Stimulated activated naive CD8-positive, alpha-beta T cell treated with anti-CD3 and anti-CD28 coated beads, Interleukin-15, Interleukin-2, amounts not matched to agents 100 ng/mL and 50 ng/mL, for 24 hours (primary cell): ENCODE results near the gene BARX2.

Experiments
- H3K27ac Mint-ChIP-seq: one replicate; pipeline ENCODE4 v1.8.0; 2021; ENCODE audit warnings: mild to moderate bottlenecking, mixed read lengths
- H3K27me3 Mint-ChIP-seq: one replicate; pipeline ENCODE4 v1.8.0; 2021; ENCODE audit warnings: mixed read lengths
- H3K36me3 Mint-ChIP-seq: one replicate; pipeline ENCODE4 v1.8.0; 2021; ENCODE audit warnings: low read depth, mixed read lengths
- H3K4me1 Mint-ChIP-seq: one replicate; pipeline ENCODE4 v1.8.0; 2021; ENCODE audit warnings: low read depth, mixed read lengths
- H3K4me3 Mint-ChIP-seq: one replicate; pipeline ENCODE4 v1.8.0; 2021; ENCODE audit warnings: mild to moderate bottlenecking, mixed read lengths
- H3K9me3 Mint-ChIP-seq: one replicate; pipeline ENCODE4 v1.8.0; 2021; ENCODE audit warnings: mixed read lengths

BARX2 gene

GRCh38 chr11:129408865-129409444 is 33.3 kb downstream of the BARX2 start:
- H3K9me3 Mint-ChIP-seq: no peaks in the 10 kb centered on the region
- no peaks in the 10 kb centered on the region for H3K36me3 Mint-ChIP-seq
- peak overlapping the region; percentile 52 for H3K27ac Mint-ChIP-seq
- no peak overlapping the region for H3K4me3 Mint-ChIP-seq
- peaks cover 19% of the 10 kb centered on the region for H3K27me3 Mint-ChIP-seq
- peaks cover 20% of the 10 kb centered on the region for H3K4me1 Mint-ChIP-seq

DNA sequence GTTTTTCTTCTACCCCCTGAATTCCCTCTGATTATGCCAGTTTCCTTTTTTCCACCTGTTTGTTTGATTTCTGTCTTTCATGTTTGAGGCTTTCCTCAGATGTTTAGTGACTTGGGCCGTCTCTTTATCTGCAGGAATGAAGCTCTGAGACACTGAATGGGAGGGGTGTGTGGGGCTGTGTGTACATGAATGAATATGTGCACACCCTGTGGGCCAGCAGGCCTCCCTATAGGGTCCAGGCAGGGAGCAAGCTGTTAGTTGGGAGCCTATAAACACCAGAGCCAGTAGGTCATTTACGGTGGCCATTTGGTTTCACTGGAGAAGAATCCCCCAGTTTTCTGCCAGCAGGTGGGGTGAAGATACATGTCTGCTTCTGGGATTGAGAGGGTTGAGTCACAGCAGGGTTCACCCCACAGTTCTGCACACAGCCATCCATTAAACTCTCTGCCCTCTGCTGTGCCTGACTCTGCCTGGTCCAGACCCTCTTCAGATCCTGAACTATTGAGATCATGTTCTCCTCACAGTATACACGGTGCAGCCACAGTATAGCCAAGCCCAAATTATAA is 34.8 kb downstream of the BARX2 start:
- H3K9me3 Mint-ChIP-seq: no peaks in the 10 kb centered on the region
- no peak overlapping the region for H3K27ac Mint-ChIP-seq
- no peaks in the 10 kb centered on the region for H3K36me3 Mint-ChIP-seq
- no peak overlapping the region for H3K4me3 Mint-ChIP-seq
- H3K27me3 Mint-ChIP-seq: peaks cover 19% of the 10 kb centered on the region
- peaks cover 20% of the 10 kb centered on the region for H3K4me1 Mint-ChIP-seq

GRCh38 chr11:129412494-129412893 is 36.8 kb downstream of the BARX2 start:
- Mint-ChIP-seq H3K4me3 (no peak overlapping the region), H3K27me3 (peaks cover 9% of the 10 kb centered on the region), H3K36me3 (no peaks in the 10 kb centered on the region)

DNA sequence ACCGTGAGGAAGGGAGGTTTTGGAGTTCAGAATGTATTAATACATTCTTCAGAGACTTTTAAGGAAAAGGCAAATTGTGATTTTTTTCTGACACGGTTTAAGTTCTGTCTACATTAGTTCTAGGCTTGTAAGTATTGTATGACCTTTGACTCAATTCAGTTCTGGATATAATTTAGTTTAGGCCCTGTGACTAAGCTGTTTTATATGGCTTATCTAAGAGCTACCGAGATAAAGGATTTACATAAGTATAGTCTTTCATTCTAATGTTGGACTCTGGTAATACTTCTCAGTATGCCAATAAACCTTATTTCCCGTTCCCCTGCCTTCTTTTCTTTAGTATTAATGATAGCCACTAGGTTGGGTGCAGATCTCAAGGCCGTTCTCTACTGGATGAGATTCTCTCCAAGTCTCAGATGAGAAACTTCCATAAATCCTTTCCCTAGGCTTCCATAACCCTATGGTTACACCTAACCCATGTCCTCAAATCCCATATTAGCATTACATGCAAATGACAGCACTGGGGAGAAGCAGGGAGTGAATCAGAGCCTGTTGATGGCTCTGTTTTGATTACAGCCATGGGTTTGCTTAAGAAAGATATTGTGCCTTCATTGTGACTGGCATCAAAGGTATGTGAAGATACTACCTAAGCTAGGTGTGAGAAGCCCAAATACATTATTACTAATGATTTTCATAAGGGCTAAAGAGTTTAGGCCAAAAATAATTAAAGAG is 38.7 kb downstream of the BARX2 start:
- H3K4me3 Mint-ChIP-seq: no peak overlapping the region
- H3K4me1 Mint-ChIP-seq: peaks cover 19% of the 10 kb centered on the region
- no peaks in the 10 kb centered on the region for H3K9me3 Mint-ChIP-seq
- no peak overlapping the region for H3K27ac Mint-ChIP-seq
- H3K36me3 Mint-ChIP-seq: no peaks in the 10 kb centered on the region
- no peaks in the 10 kb centered on the region for H3K27me3 Mint-ChIP-seq

More at GRCh38 chr11:129412494-129412893, 36.8 kb downstream of the BARX2 start:
- Mint-ChIP-seq H3K4me1 (peaks cover 21% of the 10 kb centered on the region), H3K27ac (no peak overlapping the region), H3K9me3 (no peaks in the 10 kb centered on the region)

- Mint-ChIP-seq H3K4me3 (no peak overlapping the region), H3K27ac (no peak overlapping the region)
Measured at GRCh38 chr11:129416080-129416820, 40.6 kb downstream of the BARX2 start.

DNA sequence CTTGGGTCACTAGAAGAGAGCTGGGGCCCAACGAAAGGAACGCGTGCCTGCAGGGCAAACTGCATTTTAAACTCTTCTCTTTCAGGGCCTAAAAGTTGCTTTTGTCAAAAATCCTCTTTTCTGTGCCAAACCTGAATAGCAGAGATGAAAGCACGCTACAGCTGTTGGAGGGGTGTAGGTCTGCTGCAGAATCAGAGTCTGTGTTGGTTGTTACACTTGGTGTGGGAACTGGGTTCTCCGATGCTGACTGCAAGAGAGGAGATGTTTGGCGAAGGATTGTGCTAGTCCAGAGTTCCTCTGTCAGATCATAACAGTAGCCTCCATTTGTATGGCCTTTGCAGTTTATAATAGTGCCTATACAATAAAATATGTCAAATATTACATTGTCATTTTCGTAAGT is 41.8 kb downstream of the BARX2 start:
- no peak overlapping the region for H3K27ac Mint-ChIP-seq
- H3K36me3 Mint-ChIP-seq: no peaks in the 10 kb centered on the region
- H3K27me3 Mint-ChIP-seq: no peaks in the 10 kb centered on the region
- no peaks in the 10 kb centered on the region for H3K9me3 Mint-ChIP-seq
- peaks cover 8% of the 10 kb centered on the region for H3K4me1 Mint-ChIP-seq
- H3K4me3 Mint-ChIP-seq: no peak overlapping the region

More at GRCh38 chr11:129416080-129416820, 40.6 kb downstream of the BARX2 start:
- Mint-ChIP-seq H3K9me3 (no peaks in the 10 kb centered on the region), H3K4me1 (peaks cover 8% of the 10 kb centered on the region), H3K27me3 (no peaks in the 10 kb centered on the region), H3K36me3 (no peaks in the 10 kb centered on the region)

DNA sequence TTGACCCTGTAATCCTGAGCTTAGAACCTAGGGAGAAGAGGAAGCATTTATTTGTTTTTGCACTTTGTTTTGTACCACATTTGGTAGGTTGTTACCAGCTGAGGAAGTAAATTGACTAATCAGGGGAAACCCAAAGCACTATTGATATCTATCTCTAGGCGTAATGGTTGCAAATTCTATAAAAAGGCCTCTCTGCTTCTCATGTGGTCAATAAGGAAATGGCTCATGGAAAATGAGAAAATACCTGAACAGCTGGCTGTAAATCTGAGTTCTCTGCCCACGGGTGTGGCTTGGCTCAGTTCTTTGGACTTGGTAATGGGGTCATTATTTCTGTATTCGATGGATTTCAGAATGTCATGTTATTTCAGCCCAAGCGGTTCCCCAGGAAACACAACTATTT is 42.4 kb downstream of the BARX2 start:
- Mint-ChIP-seq H3K4me1 (peaks cover 8% of the 10 kb centered on the region), H3K9me3 (no peaks in the 10 kb centered on the region), H3K4me3 (no peak overlapping the region), H3K36me3 (no peaks in the 10 kb centered on the region), H3K27me3 (no peaks in the 10 kb centered on the region), H3K27ac (peak overlapping the region; percentile 44)

DNA sequence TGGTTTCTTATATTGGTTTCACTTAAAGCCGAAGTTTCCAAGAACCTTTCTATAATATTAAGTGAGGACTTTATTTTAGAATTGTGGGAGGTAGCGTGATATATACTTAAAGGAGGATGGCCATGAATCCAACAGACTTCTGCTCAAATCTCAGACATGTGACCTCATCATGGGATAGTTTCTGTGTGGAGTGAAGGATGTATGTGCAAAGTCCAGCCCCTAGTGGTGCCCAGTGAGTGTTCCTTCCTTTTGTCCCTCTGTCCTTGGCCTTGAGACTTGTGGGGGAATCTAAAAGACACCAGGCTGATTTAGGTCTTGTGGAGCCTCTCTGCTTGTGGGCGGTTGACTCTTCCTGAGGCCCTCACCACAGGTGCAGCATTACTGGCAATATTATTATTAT is 43.7 kb downstream of the BARX2 start:
- no peaks in the 10 kb centered on the region for H3K9me3 Mint-ChIP-seq
- no peak overlapping the region for H3K4me3 Mint-ChIP-seq
- H3K27me3 Mint-ChIP-seq: no peaks in the 10 kb centered on the region
- H3K36me3 Mint-ChIP-seq: no peaks in the 10 kb centered on the region
- no peak overlapping the region for H3K27ac Mint-ChIP-seq
- peaks cover 8% of the 10 kb centered on the region for H3K4me1 Mint-ChIP-seq

GRCh38 chr11:129423426-129423825 is 47.8 kb downstream of the BARX2 start:
- H3K9me3 Mint-ChIP-seq: no peaks in the 10 kb centered on the region
- no peak overlapping the region for H3K4me3 Mint-ChIP-seq
- no peaks in the 10 kb centered on the region for H3K36me3 Mint-ChIP-seq
- H3K27ac Mint-ChIP-seq: no peak overlapping the region
- peaks cover 12% of the 10 kb centered on the region for H3K27me3 Mint-ChIP-seq
- no peaks in the 10 kb centered on the region for H3K4me1 Mint-ChIP-seq

DNA sequence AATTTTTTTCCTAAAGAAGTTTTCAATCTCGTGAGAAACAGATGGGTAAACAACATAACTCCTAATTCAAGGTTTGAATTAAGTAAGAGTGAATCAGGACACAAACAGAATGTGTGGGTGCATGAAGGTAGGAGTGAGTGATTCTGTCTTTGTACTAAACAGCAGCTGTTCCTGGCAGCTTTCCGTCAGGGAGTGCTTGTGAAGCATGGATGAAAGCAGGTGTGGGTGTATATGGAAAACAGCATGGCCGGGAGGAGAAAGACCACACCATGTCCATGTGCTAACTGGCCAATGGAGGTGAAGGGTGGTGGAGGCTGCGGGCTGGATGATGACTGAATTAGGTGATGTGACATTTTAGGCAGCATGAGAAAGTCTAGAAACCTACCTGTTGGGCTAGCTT is 49.6 kb downstream of the BARX2 start:
- H3K4me3 Mint-ChIP-seq: no peak overlapping the region

GRCh38 chr11:129426038-129426437 is 50.4 kb downstream of the BARX2 start:
- Mint-ChIP-seq H3K4me1 (no peaks in the 10 kb centered on the region), H3K9me3 (peaks cover 1% of the 10 kb centered on the region), H3K4me3 (no peak overlapping the region), H3K27me3 (peaks cover 12% of the 10 kb centered on the region), H3K36me3 (no peaks in the 10 kb centered on the region), H3K27ac (no peak overlapping the region)

More for the DNA sequence above, 49.6 kb downstream of the BARX2 start:
- no peaks in the 10 kb centered on the region for H3K9me3 Mint-ChIP-seq
- no peaks in the 10 kb centered on the region for H3K36me3 Mint-ChIP-seq
- H3K27ac Mint-ChIP-seq: no peak overlapping the region
- peaks cover 12% of the 10 kb centered on the region for H3K27me3 Mint-ChIP-seq
- no peaks in the 10 kb centered on the region for H3K4me1 Mint-ChIP-seq

GRCh38 chr11:129426776-129427175 is 51.1 kb downstream of the BARX2 start:
- Mint-ChIP-seq H3K27ac (no peak overlapping the region), H3K9me3 (peaks cover 6% of the 10 kb centered on the region), H3K4me3 (no peak overlapping the region), H3K27me3 (peaks cover 12% of the 10 kb centered on the region), H3K36me3 (no peaks in the 10 kb centered on the region), H3K4me1 (no peaks in the 10 kb centered on the region)

- H3K4me3 Mint-ChIP-seq: no peak overlapping the region
- peaks cover 12% of the 10 kb centered on the region for H3K27me3 Mint-ChIP-seq
- H3K27ac Mint-ChIP-seq: no peak overlapping the region
- H3K9me3 Mint-ChIP-seq: peaks cover 6% of the 10 kb centered on the region
- H3K4me1 Mint-ChIP-seq: no peaks in the 10 kb centered on the region
- H3K36me3 Mint-ChIP-seq: no peaks in the 10 kb centered on the region
Measured at GRCh38 chr11:129427376-129427775, 51.7 kb downstream of the BARX2 start.

GRCh38 chr11:129427816-129428406 is 52.3 kb downstream of the BARX2 start:
- Mint-ChIP-seq H3K4me3 (no peak overlapping the region), H3K4me1 (no peaks in the 10 kb centered on the region), H3K36me3 (no peaks in the 10 kb centered on the region), H3K27ac (no peak overlapping the region), H3K27me3 (peaks cover 15% of the 10 kb centered on the region), H3K9me3 (peaks cover 6% of the 10 kb centered on the region)

- peaks cover 21% of the 10 kb centered on the region for H3K27me3 Mint-ChIP-seq
- H3K36me3 Mint-ChIP-seq: no peaks in the 10 kb centered on the region
- no peaks in the 10 kb centered on the region for H3K4me1 Mint-ChIP-seq
- H3K27ac Mint-ChIP-seq: no peak overlapping the region
- H3K4me3 Mint-ChIP-seq: no peak overlapping the region
- H3K9me3 Mint-ChIP-seq: peaks cover 11% of the 10 kb centered on the region
Measured at GRCh38 chr11:129428557-129428956, 52.9 kb downstream of the BARX2 start.
